Endothelial cell of umbilical vein (primary cell): ENCODE measurements around the gene KIF6. TPM values are rescaled to one million over a fixed set of nuclear protein-coding genes. Genes with fewer than 3 reads are reported as not detected.

Experiments
- BruUV-seq: library from RNA; stranded (reverse); fragments of 400-500 nt; replicated peaks from 2 replicates; lab custom pipeline; 2021; lab: Mats Ljungman, UMichigan
- CTCF ChIA-PET: fragments of 300-600, 350-600 bp; sonication (Branson Sonifier 250); formaldehyde crosslinking; loops from one replicate; lab custom pipeline; 2021; ENCODE audit warnings: antibody characterized with exemption, inconsistent platforms; lab: Charles Lee
- POLR2A ChIA-PET: fragments of 300-600, 350-600 bp; sonication (Branson Sonifier 250); formaldehyde crosslinking; loops from one replicate; lab custom pipeline; 2021; ENCODE audit warnings: antibody characterized with exemption, inconsistent platforms; lab: Charles Lee
- DNase-seq: peaks from one replicate; pipeline ENCODE4 v3.0.0-alpha.2; 2011; ENCODE audit warnings: low read depth, low spot score
- FAIRE-seq: peaks from 2 replicates; lab custom pipeline; 2011; peaks lifted over from hg19 to GRCh38; lab: Jason Lieb, UNC
- H2AFZ ChIP-seq: 2 replicates; pipeline ENCODE4 v1.6.0; 2012; ENCODE audit warnings: low read depth, low read length, control low read depth, inconsistent platforms
- H3K27ac ChIP-seq: 2 replicates; pipeline ENCODE4 v1.5.1; 2011; ENCODE audit warnings: low read depth, mild to moderate bottlenecking, control low read depth, low read length, moderate library complexity; ENCODE audit not compliant: insufficient read depth
- H3K27me3 ChIP-seq, 2 experiments: 2 replicates each; pipeline versions ENCODE4 v1.6.0 to v1.6.1; 2011; ENCODE audit warnings: low read length in 2 of 2, mixed read lengths in 1 of 2; ENCODE audit not compliant: control insufficient read depth in 2 of 2, insufficient read depth in 2 of 2
- H3K36me3 ChIP-seq, 2 experiments: 2 replicates in 1 of 2; 3 replicates in 1 of 2; pipeline ENCODE4 v1.5.1; 2011; ENCODE audit warnings: low read length in 2 of 2, mild to moderate bottlenecking in 1 of 2, moderate library complexity in 1 of 2; ENCODE audit not compliant: control insufficient read depth in 2 of 2, insufficient read depth in 2 of 2; ENCODE audit errors: extremely low read depth in 1 of 2
- H3K4me1 ChIP-seq: 3 replicates; pipeline ENCODE4 v1.5.1; 2011; ENCODE audit warnings: mild to moderate bottlenecking, low read length; ENCODE audit not compliant: control insufficient read depth, insufficient read depth; ENCODE audit errors: extremely low read depth
- H3K4me2 ChIP-seq: 2 replicates; pipeline ENCODE4 v1.6.1; 2011; ENCODE audit warnings: low read length, control low read depth, mixed read lengths; ENCODE audit not compliant: insufficient read depth
- H3K4me3 ChIP-seq, 3 experiments: fragments of 200-600 bp in 1 of 3; sonication (generic), shearing (Covaris generic) in 1 of 3; replicated peaks in 1 of 3; 2 replicates each; pipeline ENCODE4 v1.5.1; 2011 to 2016; ENCODE audit warnings: control low read depth in 3 of 3, low read length in 3 of 3, mild to moderate bottlenecking in 2 of 3, inconsistent platforms in 1 of 3, low read depth in 1 of 3, moderate library complexity in 1 of 3; ENCODE audit not compliant: insufficient read depth in 1 of 3
- H3K79me2 ChIP-seq: 2 replicates; pipeline ENCODE4 v1.6.0; 2012; ENCODE audit warnings: low read length, inconsistent platforms; ENCODE audit not compliant: control insufficient read depth, insufficient read depth
- H3K9ac ChIP-seq: replicated peaks from 2 replicates; pipeline ENCODE3; 2011; ENCODE audit warnings: low read length, control low read depth; ENCODE audit not compliant: insufficient read depth; ENCODE audit errors: extremely low read depth
- H3K9me1 ChIP-seq: replicated peaks from 3 replicates; pipeline ENCODE4 v1.6.0; 2011; ENCODE audit warnings: mild to moderate bottlenecking, low read length; ENCODE audit not compliant: control insufficient read depth, insufficient read depth; ENCODE audit errors: extremely low read depth
- H3K9me3 ChIP-seq: replicated peaks from 2 replicates; pipeline ENCODE4 v1.5.1; 2012; ENCODE audit warnings: low read length, inconsistent platforms; ENCODE audit not compliant: control insufficient read depth, insufficient read depth
- H4K20me1 ChIP-seq: replicated peaks from 2 replicates; pipeline ENCODE3; 2011; ENCODE audit warnings: mild to moderate bottlenecking, low read length; ENCODE audit not compliant: control insufficient read depth, insufficient read depth; ENCODE audit errors: extremely low read depth
- EZH2 ChIP-seq: IDR thresholded peaks from 2 replicates; pipeline ENCODE4 v1.6.1; 2012; ENCODE audit warnings: borderline replicate concordance, low read depth, mild to moderate bottlenecking, moderate library complexity, low read length, inconsistent platforms; ENCODE audit not compliant: severe bottlenecking
- FOS ChIP-seq: IDR thresholded peaks from 2 replicates; pipeline ENCODE4 v1.6.1; 2011; ENCODE audit warnings: mild to moderate bottlenecking, low read length, moderate library complexity, borderline replicate concordance; ENCODE audit not compliant: insufficient read depth
- GATA2 ChIP-seq: IDR thresholded peaks from 2 replicates; pipeline ENCODE4 v1.7.0; 2011; ENCODE audit warnings: low read depth, mild to moderate bottlenecking, moderate library complexity, mixed read lengths, low read length; ENCODE audit not compliant: insufficient read length, insufficient read depth
- JUN ChIP-seq: IDR thresholded peaks from 2 replicates; pipeline ENCODE4 v1.6.1; 2011; ENCODE audit warnings: borderline replicate concordance, low read depth; ENCODE audit not compliant: insufficient read length, insufficient read depth
- MYC ChIP-seq: IDR thresholded peaks from one replicate; pipeline ENCODE4 v1.6.1; 2011; ENCODE audit warnings: mild to moderate bottlenecking, low read depth, low read length
- POLR2A ChIP-seq: IDR thresholded peaks from 2 replicates; pipeline ENCODE4 v1.6.1; 2012; ENCODE audit warnings: low read depth, mild to moderate bottlenecking, control low read depth, low read length
- POLR2AphosphoS5 ChIP-seq: IDR thresholded peaks from 2 replicates; pipeline ENCODE4 v1.6.1; 2012; ENCODE audit warnings: low read depth, mild to moderate bottlenecking, control low read depth, low read length, moderate library complexity; ENCODE audit not compliant: insufficient read depth
- dilution Hi-C: fragments of 300-500 bp; cut with MboI; formaldehyde crosslinking; loops from one replicate; pipeline ENCODE4 v1.15.0; 2019; ENCODE audit warnings: low sequenced_read_pairs; ENCODE audit not compliant: extremely low pct_ligation_motif_present
- intact Hi-C: fragments of 100-400 bp; cut with micrococcal nuclease; formaldehyde crosslinking; loops from one replicate; pipeline ENCODE4 v1.10.0; 2022
- polyA plus RNA-seq, 4 experiments: library from polyadenylated mRNA; depleted of rRNA in 3 of 4; stranded (reverse) in 3 of 4; unstranded in 1 of 4; fragments of >200 nt; gene quantifications; 2 replicates each; pipeline versions ENCODE4 v1.2.1 to v1.2.3, GENCODE V29; 2011 to 2012; ENCODE audit warnings: missing spikeins in 1 of 4
- total RNA-seq: library from RNA; stranded (reverse); gene quantifications from 2 replicates; pipeline ENCODE4 v1.2.3, GENCODE V29; 2021
- TF ChIP-seq, protein P1 (sequence below), 2 donors: IDR thresholded peaks; 1 replicate in 1 of 2; 2 replicates in 1 of 2; pipeline ENCODE4 v1.5.1; 2011; ENCODE audit warnings: low read length in 2 of 2, mild to moderate bottlenecking in 2 of 2, moderate library complexity in 2 of 2, control low read depth in 1 of 2, inconsistent platforms in 1 of 2, low read depth in 1 of 2; ENCODE audit not compliant: insufficient read depth in 1 of 2; ENCODE audit errors: extremely low read depth in 1 of 2
- TF ChIP-seq, protein P2 (sequence below): IDR thresholded peaks from 2 replicates; pipeline ENCODE4 v1.6.1; 2011; ENCODE audit not compliant: insufficient read depth, insufficient read length

KIF6 gene
- total and polyA plus RNA-seq, 2 donors (not counting 3 experiments of a cell fraction or from before 2014, with no cell fraction given), result not detected

DNA sequence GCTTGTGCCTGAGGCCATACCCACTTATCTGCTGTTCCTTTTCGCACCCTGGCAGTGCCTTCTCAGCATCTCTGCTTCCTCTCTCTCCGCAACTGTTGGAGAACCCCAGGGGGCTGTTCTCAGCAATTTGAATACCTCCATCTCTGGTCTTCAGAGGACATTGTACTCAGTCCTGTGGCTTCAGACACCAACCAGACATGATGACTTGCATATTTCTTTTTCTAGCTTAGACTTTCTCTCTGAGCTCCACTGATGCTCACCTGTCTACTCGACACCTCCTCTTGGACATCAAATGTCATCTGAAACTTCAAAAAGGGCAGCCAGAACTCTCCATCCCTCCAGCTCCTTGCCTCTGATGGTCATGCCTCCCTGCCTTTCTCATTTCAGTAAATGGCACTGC lies 383.9 kb downstream of the KIF6 start:
- no TSS peak for BruUV-seq
- H3K4me1 ChIP-seq, result no peaks in the 10 kb centered on the region
- ChIA-PET CTCF (no interaction called here), POLR2A (no interaction called here)
- H3K4me2 ChIP-seq, result no peak overlapping the region
- H3K79me2 ChIP-seq, result no peaks in the 10 kb centered on the region
- H2AFZ ChIP-seq, result no peak overlapping the region
- H3K27me3 ChIP-seq, result peaks cover 0 to 2% of the 10 kb centered on the region in 2 experiments
- dilution Hi-C loops (no loop called here), intact Hi-C loops (loop anchor here (10.0 kb wide), 1 partner anchor 1503 kb away; no protein-coding TSS in a partner anchor)
- no peak overlapping the region for H3K27ac ChIP-seq
- H3K4me3 ChIP-seq, result no peak overlapping the region
- H3K9me3 ChIP-seq, result no peaks in the 10 kb centered on the region
- no peaks in the 10 kb centered on the region for H3K36me3 ChIP-seq
- FAIRE-seq (no peak), DNase-seq (no peak)
- H3K9me1 ChIP-seq, result no peaks in the 10 kb centered on the region
- no peak for TF ChIP-seq JUN
- no peak for TF ChIP-seq MYC
- TF ChIP-seq POLR2A, result no peak
- TF ChIP-seq, protein P1, sequence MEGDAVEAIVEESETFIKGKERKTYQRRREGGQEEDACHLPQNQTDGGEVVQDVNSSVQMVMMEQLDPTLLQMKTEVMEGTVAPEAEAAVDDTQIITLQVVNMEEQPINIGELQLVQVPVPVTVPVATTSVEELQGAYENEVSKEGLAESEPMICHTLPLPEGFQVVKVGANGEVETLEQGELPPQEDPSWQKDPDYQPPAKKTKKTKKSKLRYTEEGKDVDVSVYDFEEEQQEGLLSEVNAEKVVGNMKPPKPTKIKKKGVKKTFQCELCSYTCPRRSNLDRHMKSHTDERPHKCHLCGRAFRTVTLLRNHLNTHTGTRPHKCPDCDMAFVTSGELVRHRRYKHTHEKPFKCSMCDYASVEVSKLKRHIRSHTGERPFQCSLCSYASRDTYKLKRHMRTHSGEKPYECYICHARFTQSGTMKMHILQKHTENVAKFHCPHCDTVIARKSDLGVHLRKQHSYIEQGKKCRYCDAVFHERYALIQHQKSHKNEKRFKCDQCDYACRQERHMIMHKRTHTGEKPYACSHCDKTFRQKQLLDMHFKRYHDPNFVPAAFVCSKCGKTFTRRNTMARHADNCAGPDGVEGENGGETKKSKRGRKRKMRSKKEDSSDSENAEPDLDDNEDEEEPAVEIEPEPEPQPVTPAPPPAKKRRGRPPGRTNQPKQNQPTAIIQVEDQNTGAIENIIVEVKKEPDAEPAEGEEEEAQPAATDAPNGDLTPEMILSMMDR (IDR thresholded peaks at IDR 0.05; ENCODE audit: extremely low read depth in 1 of 2, insufficient read depth in 1 of 2, low read depth in 1 of 2, low read length in 2 of 2), result no peak
- TF ChIP-seq FOS, result no peak
- no peak for TF ChIP-seq GATA2
- TF ChIP-seq, protein P2, sequence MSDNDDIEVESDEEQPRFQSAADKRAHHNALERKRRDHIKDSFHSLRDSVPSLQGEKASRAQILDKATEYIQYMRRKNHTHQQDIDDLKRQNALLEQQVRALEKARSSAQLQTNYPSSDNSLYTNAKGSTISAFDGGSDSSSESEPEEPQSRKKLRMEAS, result no peak
- TF ChIP-seq EZH2, result no peak
- TF ChIP-seq POLR2AphosphoS5, result no peak
- no peak overlapping the region for H3K9ac ChIP-seq
- no peaks in the 10 kb centered on the region for H4K20me1 ChIP-seq
